ENCODE data around the gene SPNS3. TPM values are rescaled to one million over a fixed set of nuclear protein-coding genes. Genes with fewer than 3 reads are reported as not detected.
A peak's percentile ranks its signal among the peaks of the same experiment; 100 is the strongest.

Gene SPNS3
- total and polyA plus RNA-seq, 3 donors from 2014 or later, result 0.39 to 1.4 (median 0.75) TPM

GRCh38 chr17:4511199-4511932 lies 77.6 kb downstream of the SPNS3 start:
- Histone ChIP-seq H3K9me3 (no peaks in the 10 kb centered on the region), H3K36me3 (ENCODE audit: low read depth, missing control alignments) (no peaks in the 10 kb centered on the region), H3K4me3 (no peak overlapping the region), H3K27ac (no peak overlapping the region), H3K4me1 (peaks cover 13% of the 10 kb centered on the region), H3K27me3 (no peaks in the 10 kb centered on the region)
- TF ChIP-seq POLR2A (IDR thresholded peaks at IDR 0.05), result no peak
- no peak for TF ChIP-seq CTCF (IDR thresholded peaks at IDR 0.05)
- no peak for DNase-seq
- WGBS, 2 donors, result 77 to 92% methylated on average over 10 of the region's 10 CpGs
- intact Hi-C loops (cut with DNase I; ENCODE audit: low total_unique reads), result no loop called here

- intact Hi-C loops (cut with DNase I; ENCODE audit: low total_unique reads), result no loop called here
- peaks cover 13% of the 10 kb centered on the region for H3K4me1 ChIP-seq
- no peak overlapping the region for H3K4me3 ChIP-seq
- no peaks in the 10 kb centered on the region for H3K9me3 ChIP-seq
- H3K36me3 ChIP-seq (ENCODE audit: low read depth, missing control alignments), result no peaks in the 10 kb centered on the region
- WGBS, 2 donors, result 90 to 95% methylated on average over 25 to 31 of the region's 31 CpGs
- no peak for DNase-seq
- no peak overlapping the region for H3K27ac ChIP-seq
- H3K27me3 ChIP-seq, result no peaks in the 10 kb centered on the region
- TF ChIP-seq CTCF (IDR thresholded peaks at IDR 0.05) (no peak), POLR2A (IDR thresholded peaks at IDR 0.05) (no peak)
These were observed 78.7 kb downstream of the SPNS3 start for GRCh38 chr17:4512156-4513112.

- no peak overlapping the region for H3K27ac ChIP-seq
These were observed 79.6 kb downstream of the SPNS3 start for GRCh38 chr17:4513113-4514032.

More at GRCh38 chr17:4513113-4514032, 79.6 kb downstream of the SPNS3 start:
- no peaks in the 10 kb centered on the region for H3K27me3 ChIP-seq
- no peaks in the 10 kb centered on the region for H3K9me3 ChIP-seq
- H3K4me3 ChIP-seq, result no peak overlapping the region
- peak in 1 of 3 experiments; percentile 11 for TF ChIP-seq CTCF (IDR thresholded peaks at IDR 0.05)
- no peak for TF ChIP-seq POLR2A (IDR thresholded peaks at IDR 0.05)
- 76 to 86% methylated on average over 11 to 24 of the region's 24 CpGs for WGBS, 2 donors
- peak; percentile 49 for DNase-seq
- H3K4me1 ChIP-seq, result peaks cover 13% of the 10 kb centered on the region
- intact Hi-C loops (cut with DNase I; ENCODE audit: low total_unique reads), result no loop called here
- no peaks in the 10 kb centered on the region for H3K36me3 ChIP-seq (ENCODE audit: low read depth, missing control alignments)
